Esophagus (tissue), 2 donors: Measurements from ENCODE around the gene CD52. TPM values are rescaled to one million over a fixed set of nuclear protein-coding genes. Genes with fewer than 3 reads are reported as not detected.

Experiments used
- H3K27ac ChIP-seq, 2 donors: one replicate each; pipeline ENCODE4 v1.5.1; 2013; ENCODE audit warnings: low read depth in 2 of 2, mild to moderate bottlenecking in 2 of 2, inconsistent platforms in 1 of 2, low read length in 1 of 2, moderate library complexity in 1 of 2
- H3K27me3 ChIP-seq, 2 donors: one replicate each; pipeline ENCODE4 v1.6.1; 2013; ENCODE audit warnings: low read length in 2 of 2, control low read depth in 1 of 2, mild to moderate bottlenecking in 1 of 2; ENCODE audit not compliant: insufficient read depth in 2 of 2, control insufficient read depth in 1 of 2
- H3K36me3 ChIP-seq, 2 donors: one replicate each; pipeline ENCODE4 v1.6.1; 2013; ENCODE audit warnings: low read length in 1 of 2; ENCODE audit not compliant: control insufficient read depth in 2 of 2, insufficient read depth in 2 of 2
- H3K4me1 ChIP-seq, 2 donors: one replicate each; pipeline ENCODE4 v1.6.1; 2013; ENCODE audit warnings: low read length in 1 of 2; ENCODE audit not compliant: control insufficient read depth in 2 of 2, insufficient read depth in 2 of 2
- H3K4me3 ChIP-seq, 2 donors: one replicate each; pipeline ENCODE4 v1.5.1; 2013; ENCODE audit warnings: low read length in 2 of 2, mild to moderate bottlenecking in 2 of 2, low read depth in 1 of 2, moderate library complexity in 1 of 2
- H3K9me3 ChIP-seq, 2 donors: one replicate each; pipeline ENCODE4 v1.6.1; 2013; ENCODE audit warnings: mild to moderate bottlenecking in 2 of 2, low read depth in 1 of 2, low read length in 1 of 2, moderate library complexity in 1 of 2; ENCODE audit not compliant: control insufficient read depth in 2 of 2, insufficient read depth in 1 of 2
- WGBS, 2 donors: extraction: QIAGEN DNeasy Blood & Tissue Kit; methylation state at CpG; one replicate each; pipeline ENCODE4 v1.1.7; 2013; 5-methylcytosine and 5-hydroxymethylcytosine counted together
- polyA plus RNA-seq, 2 donors: library from polyadenylated mRNA; stranded (reverse); fragments of 200-250 nt; gene quantifications; one replicate each; pipeline ENCODE4 v1.2.3, GENCODE V29; 2013
- donor health status: healthy with polysubstance abuse.
- donor health status: Bipolar disorder and iron deficiency.

CD52 gene
- polyA plus RNA-seq, 2 donors: 17.0 to 20.6 TPM

DNA sequence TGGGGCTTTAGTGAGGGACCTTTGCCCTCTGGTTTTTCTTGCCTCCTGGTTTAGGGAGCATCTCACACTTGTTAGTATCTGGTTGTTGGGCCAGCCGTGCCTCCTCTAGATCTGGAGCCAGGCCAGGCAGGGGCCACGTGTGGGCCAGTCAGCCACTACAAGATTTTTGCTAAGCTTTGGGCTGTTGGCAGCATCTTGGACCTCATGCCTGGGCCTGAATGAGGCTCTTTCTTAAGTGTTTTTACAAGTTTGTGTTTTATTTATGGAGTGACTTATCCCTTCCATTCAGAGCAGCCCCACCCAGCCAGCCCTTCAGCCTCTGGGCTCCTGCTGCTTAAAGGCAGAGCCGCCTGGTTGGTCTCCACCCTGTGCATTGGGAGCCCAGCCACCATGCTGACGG, 39.5 kb upstream of the CD52 start:
- 30% methylated on average over 4 of the region's 4 CpGs for WGBS, 2 donors
- H3K4me3 ChIP-seq: no peak overlapping the region
- no peaks in the 10 kb centered on the region for H3K9me3 ChIP-seq
- peak overlapping the region; percentile 99 for H3K27ac ChIP-seq
- H3K27me3 ChIP-seq: no peaks in the 10 kb centered on the region
- H3K36me3 ChIP-seq: peaks cover 0 to 17% of the 10 kb centered on the region in 2 donors
- peaks cover 0 to 45% of the 10 kb centered on the region in 2 donors for H3K4me1 ChIP-seq

DNA sequence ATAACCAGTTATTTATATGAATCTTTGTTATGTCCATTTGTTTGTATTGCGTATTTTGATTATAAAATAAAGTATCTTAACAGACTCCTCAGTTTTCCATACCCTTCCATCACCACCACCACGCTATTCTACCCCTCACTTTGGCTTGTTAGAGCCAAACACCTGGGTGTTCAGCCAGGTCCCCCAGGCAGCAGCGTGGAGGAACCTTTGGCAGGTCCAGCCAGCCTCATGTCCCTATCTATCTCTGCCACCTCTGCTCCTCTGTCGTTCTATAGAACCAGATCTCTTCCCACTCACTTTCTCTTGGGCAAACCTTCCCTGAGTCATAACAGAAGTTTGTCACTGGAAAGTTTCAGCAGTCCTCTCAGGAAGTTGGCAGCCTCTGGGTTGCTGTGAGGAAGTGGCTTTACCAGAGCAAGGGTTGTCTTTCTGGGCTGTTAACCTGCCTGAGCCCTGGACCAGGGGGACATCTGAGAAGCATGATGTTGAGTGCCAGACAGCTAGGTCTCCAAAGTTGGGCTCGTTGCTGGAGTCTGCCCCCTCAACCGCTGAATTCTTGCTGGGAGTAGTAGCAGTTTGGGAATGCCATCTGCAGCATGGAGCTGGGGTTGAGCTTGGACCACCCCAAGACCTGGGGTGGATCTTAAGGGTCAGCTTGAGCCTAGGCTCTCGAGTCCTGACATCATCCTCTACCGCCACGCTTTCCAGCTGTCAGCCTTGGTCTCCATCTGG, 38.9 kb upstream of the CD52 start:
- Histone ChIP-seq H3K4me1 (peaks cover 0 to 47% of the 10 kb centered on the region in 2 donors), H3K27ac (peak overlapping the region; percentile 99), H3K36me3 (peaks cover 0 to 17% of the 10 kb centered on the region in 2 donors), H3K27me3 (no peaks in the 10 kb centered on the region), H3K4me3 (peak overlapping the region; percentile 88 to 90), H3K9me3 (no peaks in the 10 kb centered on the region)
- WGBS, 2 donors: 28 to 33% methylated on average over 9 of the region's 9 CpGs

DNA sequence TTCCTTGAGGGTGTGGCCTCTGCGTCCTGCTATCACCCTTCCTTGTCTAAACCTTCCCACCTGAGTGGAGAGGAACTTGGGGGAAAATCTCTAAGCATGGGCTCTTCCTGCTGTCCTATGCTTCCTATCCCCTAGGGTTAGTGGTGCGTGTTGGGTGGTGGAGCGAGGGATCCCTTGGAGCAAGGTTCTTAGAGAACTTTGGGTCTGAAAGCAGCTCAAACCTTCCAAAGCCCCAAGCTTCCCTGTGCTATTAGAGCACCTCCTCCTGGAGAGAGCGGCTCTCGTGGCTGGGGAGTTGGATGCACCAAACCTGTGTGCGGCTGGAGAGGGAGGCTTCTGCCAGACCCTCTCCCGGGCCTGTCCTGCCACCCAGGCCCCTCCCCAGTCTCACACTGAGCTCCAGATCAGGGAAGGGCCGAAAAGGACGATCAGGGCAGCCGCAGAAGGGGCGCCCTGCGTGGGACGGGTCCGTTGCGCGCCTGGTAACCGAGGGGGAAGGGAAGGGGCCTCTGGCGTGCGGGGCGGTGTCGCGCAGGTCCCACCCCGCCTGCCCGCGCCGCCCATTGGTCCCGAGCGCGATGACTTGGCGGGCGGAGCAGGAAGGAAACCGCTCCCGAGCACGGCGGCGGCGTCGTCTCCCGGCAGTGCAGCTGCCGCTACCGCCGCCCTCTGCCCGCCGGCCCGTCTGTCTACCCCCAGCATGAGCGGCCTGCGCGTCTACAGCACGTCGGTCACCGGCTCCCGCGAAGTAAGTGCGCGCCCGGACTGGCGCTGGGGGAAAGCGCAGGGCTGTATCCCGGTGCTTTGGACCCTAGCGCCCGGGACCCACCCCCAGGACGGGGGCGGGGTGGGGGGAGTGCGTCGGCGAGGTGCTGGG, 38.1 kb upstream of the CD52 start, which contains the start of gene SH3BGRL3:
SH3BGRL3 (plus strand) TSS at position 631 of the 877 bp plus-strand sequence; CDS start at position 701, 70 bp downstream.
- Histone ChIP-seq H3K27me3 (no peaks in the 10 kb centered on the region), H3K27ac (peak within 1 kb of the TSS; percentile 99), H3K36me3 (peaks cover 0 to 17% of the 10 kb centered on the region in 2 donors), H3K4me3 (peak within 1 kb of the TSS; percentile 88 to 90), H3K4me1 (peaks cover 3 to 53% of the 10 kb centered on the region in 2 donors), H3K9me3 (no peaks in the 10 kb centered on the region)
- 0 to 1% methylated on average over 59 to 66 of the region's 66 CpGs for WGBS, 2 donors

DNA sequence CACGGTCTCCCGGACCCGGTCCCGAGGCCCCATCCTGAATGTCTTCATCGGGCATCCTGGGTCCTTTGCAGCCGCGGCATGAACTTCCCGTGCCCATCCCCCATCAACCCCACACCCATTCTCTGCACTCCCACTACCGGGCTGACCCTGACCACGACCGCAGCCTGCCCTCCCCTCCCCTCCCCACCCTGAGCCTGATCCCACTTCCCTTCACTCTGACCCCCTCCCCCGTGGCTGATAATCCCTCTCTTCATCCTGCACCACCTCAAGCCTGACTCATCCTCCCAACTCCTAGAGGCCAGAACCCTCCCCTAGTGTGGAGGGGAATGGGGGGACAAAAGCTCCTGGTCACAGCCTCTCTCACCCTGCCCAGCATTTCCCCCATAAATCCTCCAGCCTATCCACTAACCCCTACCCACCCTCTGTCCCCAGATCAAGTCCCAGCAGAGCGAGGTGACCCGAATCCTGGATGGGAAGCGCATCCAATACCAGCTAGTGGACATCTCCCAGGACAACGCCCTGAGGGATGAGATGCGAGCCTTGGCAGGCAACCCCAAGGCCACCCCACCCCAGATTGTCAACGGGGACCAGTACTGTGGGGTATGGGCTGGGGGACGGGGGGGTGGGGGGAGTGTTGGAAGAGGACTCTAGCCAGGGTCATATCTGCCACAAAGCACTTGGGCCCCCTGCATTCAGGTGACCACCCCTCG, 37.3 kb upstream of the CD52 start:
- 22 to 23% methylated on average over 20 of the region's 20 CpGs for whole genome bisulfite sequencing, 2 donors
- peaks cover 0 to 17% of the 10 kb centered on the region in 2 donors for H3K36me3 ChIP-seq
- H3K9me3 ChIP-seq: no peaks in the 10 kb centered on the region
- peak overlapping the region; percentile 99 for H3K27ac ChIP-seq
- H3K4me1 ChIP-seq: peaks cover 3 to 56% of the 10 kb centered on the region in 2 donors
- no peaks in the 10 kb centered on the region for H3K27me3 ChIP-seq
- peak overlapping the region; percentile 88 to 90 for H3K4me3 ChIP-seq

DNA sequence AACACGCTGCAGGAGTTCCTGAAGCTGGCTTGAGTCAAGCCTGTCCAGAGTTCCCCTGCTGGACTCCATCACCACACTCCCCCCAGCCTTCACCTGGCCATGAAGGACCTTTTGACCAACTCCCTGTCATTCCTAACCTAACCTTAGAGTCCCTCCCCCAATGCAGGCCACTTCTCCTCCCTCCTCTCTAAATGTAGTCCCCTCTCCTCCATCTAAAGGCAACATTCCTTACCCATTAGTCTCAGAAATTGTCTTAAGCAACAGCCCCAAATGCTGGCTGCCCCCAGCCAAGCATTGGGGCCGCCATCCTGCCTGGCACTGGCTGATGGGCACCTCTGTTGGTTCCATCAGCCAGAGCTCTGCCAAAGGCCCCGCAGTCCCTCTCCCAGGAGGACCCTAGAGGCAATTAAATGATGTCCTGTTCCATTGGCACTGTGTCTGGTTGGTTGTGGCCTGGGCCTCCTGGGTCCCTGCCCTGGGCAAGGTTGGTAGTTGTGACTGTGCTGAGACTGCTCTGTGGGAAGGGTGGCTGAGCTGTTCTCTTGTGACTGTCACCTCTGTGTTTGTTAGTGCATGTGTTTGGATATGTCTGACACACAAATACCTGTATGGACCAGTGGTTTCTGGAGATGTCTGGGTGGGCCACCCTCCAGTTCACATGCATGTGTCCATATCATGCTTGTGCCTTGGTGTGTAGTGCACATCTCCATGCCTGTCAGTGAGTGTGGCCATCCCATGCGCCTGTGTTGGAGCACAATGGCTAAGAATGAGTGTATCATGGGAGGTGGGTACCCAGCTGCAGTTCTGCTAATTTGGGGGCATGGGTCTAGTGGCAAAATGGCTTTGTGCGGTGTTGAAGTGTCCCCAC, 36.4 kb upstream of the CD52 start:
- Histone ChIP-seq H3K9me3 (no peaks in the 10 kb centered on the region), H3K27ac (peak overlapping the region; percentile 99), H3K36me3 (peaks cover 0 to 17% of the 10 kb centered on the region in 2 donors), H3K27me3 (no peaks in the 10 kb centered on the region), H3K4me3 (peak overlapping the region; percentile 4 to 16), H3K4me1 (peaks cover 3 to 50% of the 10 kb centered on the region in 2 donors)
- 81 to 87% methylated on average over 5 of the region's 5 CpGs for WGBS, 2 donors

DNA sequence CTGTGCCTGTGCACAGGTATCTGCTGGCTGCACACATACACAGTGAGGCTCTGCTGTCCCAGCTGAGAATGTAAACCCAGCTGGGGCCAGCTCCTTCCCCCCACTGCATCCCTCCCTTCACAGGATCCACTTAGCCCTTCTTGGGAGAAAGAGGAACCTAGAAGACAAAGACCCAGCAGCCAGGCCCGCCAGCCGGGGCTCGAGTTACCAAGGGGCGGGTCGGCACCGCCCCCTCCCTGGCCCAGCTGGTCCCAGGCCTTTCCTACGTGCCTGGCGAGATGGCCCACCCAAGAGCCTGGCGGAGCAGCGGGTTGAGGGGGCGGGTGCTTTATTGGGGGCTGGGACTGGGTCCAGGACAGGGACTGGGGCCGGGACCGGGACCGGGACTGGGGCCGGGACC, 35.8 kb upstream of the CD52 start:
- Histone ChIP-seq H3K27me3 (no peaks in the 10 kb centered on the region), H3K36me3 (peaks cover 0 to 17% of the 10 kb centered on the region in 2 donors)
- 41 to 46% methylated on average over 15 of the region's 15 CpGs for WGBS, 2 donors

DNA sequence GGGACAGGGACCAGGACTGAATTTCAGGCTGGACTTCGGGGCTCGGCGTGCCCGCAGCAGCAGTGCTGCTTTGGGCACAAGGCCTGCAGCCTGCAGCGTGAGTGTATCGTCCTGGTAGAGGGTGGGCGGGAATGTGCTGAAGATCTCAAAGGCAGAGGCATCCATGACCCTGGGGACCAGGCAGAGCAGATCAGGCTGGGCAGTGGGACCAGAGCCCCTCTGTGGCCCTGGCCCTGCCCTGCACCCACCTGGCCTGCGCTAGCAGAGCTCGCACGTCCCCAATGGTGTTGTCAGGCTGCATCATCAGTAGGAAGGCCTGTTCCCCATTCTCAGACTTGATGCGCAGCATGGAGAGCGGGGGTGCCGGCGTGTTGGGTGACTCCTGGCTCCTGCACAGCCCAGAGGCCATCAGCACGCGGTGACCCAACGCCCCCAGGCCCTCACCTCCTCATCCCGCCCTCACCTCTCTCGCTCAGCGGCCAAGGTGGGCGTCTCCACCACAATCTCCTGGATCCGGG, 35.3 kb upstream of the CD52 start:
- Histone ChIP-seq H3K9me3 (no peaks in the 10 kb centered on the region), H3K4me3 (no peak overlapping the region), H3K27ac (no peak overlapping the region), H3K36me3 (peaks cover 0 to 17% of the 10 kb centered on the region in 2 donors), H3K27me3 (no peaks in the 10 kb centered on the region), H3K4me1 (peaks cover 3 to 46% of the 10 kb centered on the region in 2 donors)
- WGBS, 2 donors: 74% methylated on average over 22 of the region's 22 CpGs

More for the DNA sequence above, 35.8 kb upstream of the CD52 start:
- peaks cover 3 to 47% of the 10 kb centered on the region in 2 donors for H3K4me1 ChIP-seq
- H3K27ac ChIP-seq: peak overlapping the region in 1 of 2 donors; percentile 6
- no peak overlapping the region for H3K4me3 ChIP-seq
- no peaks in the 10 kb centered on the region for H3K9me3 ChIP-seq

DNA sequence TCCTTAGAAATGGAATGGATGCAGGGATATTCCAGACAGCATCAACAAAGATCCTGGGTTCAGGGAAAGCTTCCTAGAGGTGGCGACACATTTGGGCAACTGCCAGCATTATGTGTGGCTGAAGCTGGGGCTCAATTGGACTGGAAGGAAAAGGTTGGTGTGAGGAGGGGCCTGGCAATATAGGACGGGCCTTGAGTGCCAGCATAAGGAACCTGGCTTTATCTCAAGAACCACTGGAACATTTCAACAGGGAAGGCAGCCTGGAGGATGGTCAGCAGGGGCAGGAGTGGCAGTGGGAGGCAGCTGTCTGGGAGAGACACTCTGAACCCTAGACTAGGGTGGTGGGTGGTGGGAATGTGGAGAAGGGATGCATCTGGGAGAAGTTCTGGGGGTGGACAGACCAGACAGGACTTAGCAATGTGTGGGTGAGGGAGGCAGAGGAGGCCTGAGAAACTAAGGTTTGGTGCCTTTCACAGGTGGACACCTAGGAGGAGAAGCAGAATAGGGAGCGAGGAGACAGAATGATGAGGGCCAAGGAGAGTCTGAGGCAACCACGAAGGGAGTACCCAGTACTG, 34.4 kb upstream of the CD52 start:
- 60 to 69% methylated on average over 4 of the region's 4 CpGs for WGBS, 2 donors
- Histone ChIP-seq H3K9me3 (no peaks in the 10 kb centered on the region), H3K27me3 (no peaks in the 10 kb centered on the region), H3K27ac (peak overlapping the region in 1 of 2 donors; percentile 77), H3K36me3 (peaks cover 0 to 17% of the 10 kb centered on the region in 2 donors), H3K4me1 (peaks cover 3 to 40% of the 10 kb centered on the region in 2 donors), H3K4me3 (no peak overlapping the region)
